ENCODE results near the gene IL17RE. TPM values are rescaled to one million over a fixed set of nuclear protein-coding genes. Genes with fewer than 3 reads are reported as not detected.

IL17RE gene
- total and polyA plus RNA-seq, 3 experiments from 2014 or later: 0.47 to 1.2 (median 1.2) TPM

GRCh38 chr3:9947025-9947995 is 44.7 kb downstream of the IL17RE start:
- peaks cover 6% of the 10 kb centered on the region for H3K36me3 ChIP-seq (ENCODE audit: insufficient read depth, low read length)
- H3K36me3 Mint-ChIP-seq: peaks cover 0 to 25% (median 2%) of the 10 kb centered on the region in 3 donors
- H3K27ac Mint-ChIP-seq: peak overlapping the region in 1 of 8 donors; percentile 63
- CTCF ChIA-PET: interaction anchor here (0.6 to 2.0 kb wide), 9 partner anchors 12 to 443 kb away, joined by 3 to 23 read pairs (median 5); partner anchors contain the start of gene CRELD1
- no peak overlapping the region for H3K4me3 Mint-ChIP-seq
- no peaks in the 10 kb centered on the region for H3K9me3 ChIP-seq (ENCODE audit: low read length)
- H3K9me3 Mint-ChIP-seq: no peaks in the 10 kb centered on the region
- DNase-seq: no peak
- H3K27me3 Mint-ChIP-seq: no peaks in the 10 kb centered on the region
- peaks cover 9 to 14% (median 11%) of the 10 kb centered on the region in 3 donors for H3K4me1 Mint-ChIP-seq
- no peak overlapping the region for H3K27ac ChIP-seq (ENCODE audit: low read depth, low read length)
- H3K4me3 ChIP-seq (ENCODE audit: low read length): no peak overlapping the region
- POLR2A ChIA-PET: interaction anchor here (0.6 to 2.1 kb wide), 5 partner anchors 14 to 137 kb away, joined by 3 to 28 read pairs (median 4); partner anchors contain the start of genes CRELD1 and TTLL3
- no peaks in the 10 kb centered on the region for H3K27me3 ChIP-seq (ENCODE audit: insufficient read depth, low read length, poor library complexity, severe bottlenecking)
- H3K4me1 ChIP-seq (ENCODE audit: insufficient read depth, low read length): peaks cover 11% of the 10 kb centered on the region

- Histone ChIP-seq H3K36me3 (ENCODE audit: insufficient read depth, low read length) (peaks cover 6% of the 10 kb centered on the region), H3K4me3 (ENCODE audit: low read length) (no peak overlapping the region), H3K27ac (ENCODE audit: low read depth, low read length) (no peak overlapping the region), H3K4me1 (ENCODE audit: insufficient read depth, low read length) (peaks cover 11% of the 10 kb centered on the region), H3K9me3 (ENCODE audit: low read length) (no peaks in the 10 kb centered on the region), H3K27me3 (ENCODE audit: insufficient read depth, low read length, poor library complexity, severe bottlenecking) (no peaks in the 10 kb centered on the region)
- Mint-ChIP-seq H3K9me3 (no peaks in the 10 kb centered on the region), H3K27me3 (no peaks in the 10 kb centered on the region), H3K4me1 (peaks cover 9 to 21% (median 11%) of the 10 kb centered on the region in 3 donors), H3K36me3 (peaks cover 0 to 16% (median 0%) of the 10 kb centered on the region in 3 donors), H3K4me3 (peak overlapping the region in 2 of 7 donors; percentile 13 to 67), H3K27ac (no peak overlapping the region)
- CTCF ChIA-PET: interaction anchor here (1.9 kb wide), 1 partner anchor 16 kb away, joined by 11 read pairs; the partner anchor contains the start of gene CRELD1
- no peak for DNase-seq
- POLR2A ChIA-PET: no interaction called here
These were observed 45.9 kb downstream of the IL17RE start for GRCh38 chr3:9948586-9948985.

- Histone ChIP-seq H3K27me3 (ENCODE audit: insufficient read depth, low read length, poor library complexity, severe bottlenecking) (no peaks in the 10 kb centered on the region), H3K36me3 (ENCODE audit: insufficient read depth, low read length) (peaks cover 6% of the 10 kb centered on the region), H3K9me3 (ENCODE audit: low read length) (no peaks in the 10 kb centered on the region), H3K4me3 (ENCODE audit: low read length) (no peak overlapping the region), H3K27ac (ENCODE audit: low read depth, low read length) (no peak overlapping the region), H3K4me1 (ENCODE audit: insufficient read depth, low read length) (peaks cover 11% of the 10 kb centered on the region)
- Mint-ChIP-seq H3K4me1 (peaks cover 9 to 21% (median 11%) of the 10 kb centered on the region in 3 donors), H3K27ac (no peak overlapping the region), H3K27me3 (no peaks in the 10 kb centered on the region), H3K9me3 (no peaks in the 10 kb centered on the region), H3K36me3 (peaks cover 0 to 11% (median 0%) of the 10 kb centered on the region in 3 donors), H3K4me3 (peak overlapping the region in 1 of 7 donors; percentile 44)
- CTCF ChIA-PET: interaction anchor here (1.9 kb wide), 1 partner anchor 16 kb away, joined by 11 read pairs; the partner anchor contains the start of gene CRELD1
- no peak for DNase-seq
- POLR2A ChIA-PET: interaction anchor here (0.6 to 1.5 kb wide), 2 partner anchors 16 to 26 kb away, joined by 5 to 6 read pairs; partner anchors contain the start of gene CRELD1
These were observed 46.5 kb downstream of the IL17RE start for GRCh38 chr3:9949115-9949514.

- Histone ChIP-seq H3K36me3 (ENCODE audit: insufficient read depth, low read length) (peaks cover 4% of the 10 kb centered on the region), H3K27ac (ENCODE audit: low read depth, low read length) (no peak overlapping the region), H3K9me3 (ENCODE audit: low read length) (no peaks in the 10 kb centered on the region), H3K27me3 (ENCODE audit: insufficient read depth, low read length, poor library complexity, severe bottlenecking) (no peaks in the 10 kb centered on the region), H3K4me3 (ENCODE audit: low read length) (no peak overlapping the region), H3K4me1 (ENCODE audit: insufficient read depth, low read length) (peaks cover 11% of the 10 kb centered on the region)
- CTCF ChIA-PET: interaction anchor here (1.9 kb wide), 1 partner anchor 17 kb away, joined by 11 read pairs; the partner anchor contains the start of gene CRELD1
- peak overlapping the region in 1 of 7 donors; percentile 44 for H3K4me3 Mint-ChIP-seq
- peak overlapping the region in 1 of 8 donors; percentile 15 for H3K27ac Mint-ChIP-seq
- no peaks in the 10 kb centered on the region for H3K9me3 Mint-ChIP-seq
- DNase-seq: no peak
- H3K4me1 Mint-ChIP-seq: peaks cover 9 to 21% (median 11%) of the 10 kb centered on the region in 3 donors
- H3K27me3 Mint-ChIP-seq: no peaks in the 10 kb centered on the region
- POLR2A ChIA-PET: interaction anchor here (0.6 to 1.5 kb wide), 2 partner anchors 16 to 27 kb away, joined by 5 to 6 read pairs; partner anchors contain the start of gene CRELD1
- H3K36me3 Mint-ChIP-seq: peaks cover 0 to 9% (median 0%) of the 10 kb centered on the region in 3 donors
These were observed 47.0 kb downstream of the IL17RE start for GRCh38 chr3:9949626-9950025.

GRCh38 chr3:9951126-9951525 is 48.5 kb downstream of the IL17RE start:
- no peaks in the 10 kb centered on the region for H3K9me3 Mint-ChIP-seq
- H3K27me3 ChIP-seq (ENCODE audit: insufficient read depth, low read length, poor library complexity, severe bottlenecking): no peaks in the 10 kb centered on the region
- H3K9me3 ChIP-seq (ENCODE audit: low read length): no peaks in the 10 kb centered on the region
- ChIA-PET CTCF (interaction anchor here (4.0 kb wide), 1 partner anchor 18 kb away, joined by 32 read pairs; the partner anchor contains the start of gene CRELD1), POLR2A (interaction anchor here (2.9 kb wide), 1 partner anchor 18 kb away, joined by 22 read pairs; the partner anchor contains the start of gene CRELD1)
- peaks cover 9 to 21% (median 11%) of the 10 kb centered on the region in 3 donors for H3K4me1 Mint-ChIP-seq
- peaks cover 0 to 3% (median 0%) of the 10 kb centered on the region in 3 donors for H3K36me3 Mint-ChIP-seq
- no peak overlapping the region for H3K27ac ChIP-seq (ENCODE audit: low read depth, low read length)
- no peaks in the 10 kb centered on the region for H3K36me3 ChIP-seq (ENCODE audit: insufficient read depth, low read length)
- H3K27me3 Mint-ChIP-seq: no peaks in the 10 kb centered on the region
- H3K4me3 Mint-ChIP-seq: peak overlapping the region; percentile 81 to 94 (median 86)
- DNase-seq: no peak
- H3K4me3 ChIP-seq (ENCODE audit: low read length): peak overlapping the region; percentile 69
- H3K4me1 ChIP-seq (ENCODE audit: insufficient read depth, low read length): peaks cover 11% of the 10 kb centered on the region
- peak overlapping the region in 6 of 8 donors; percentile 20 to 92 (median 63) for H3K27ac Mint-ChIP-seq

GRCh38 chr3:9951598-9951961 is 48.9 kb downstream of the IL17RE start:
- DNase-seq: no peak
- H3K4me1 Mint-ChIP-seq: peaks cover 9 to 21% (median 11%) of the 10 kb centered on the region in 3 donors
- peaks cover 11% of the 10 kb centered on the region for H3K4me1 ChIP-seq (ENCODE audit: insufficient read depth, low read length)
- peak overlapping the region; percentile 69 for H3K4me3 ChIP-seq (ENCODE audit: low read length)
- no peaks in the 10 kb centered on the region for H3K27me3 ChIP-seq (ENCODE audit: insufficient read depth, low read length, poor library complexity, severe bottlenecking)
- H3K9me3 ChIP-seq (ENCODE audit: low read length): no peaks in the 10 kb centered on the region
- POLR2A ChIA-PET: interaction anchor here (2.9 kb wide), 1 partner anchor 19 kb away, joined by 22 read pairs; the partner anchor contains the start of gene CRELD1
- CTCF ChIA-PET: interaction anchor here (1.1 to 4.0 kb wide), 3 partner anchors 13 to 35 kb away, joined by 3 to 32 read pairs (median 4); partner anchors contain the start of genes CRELD1 and EMC3
- H3K36me3 Mint-ChIP-seq: peaks cover 0 to 3% (median 0%) of the 10 kb centered on the region in 3 donors
- peak overlapping the region in 5 of 8 donors; percentile 61 to 92 (median 83) for H3K27ac Mint-ChIP-seq
- no peak overlapping the region for H3K27ac ChIP-seq (ENCODE audit: low read depth, low read length)
- H3K36me3 ChIP-seq (ENCODE audit: insufficient read depth, low read length): no peaks in the 10 kb centered on the region
- no peaks in the 10 kb centered on the region for H3K27me3 Mint-ChIP-seq
- H3K9me3 Mint-ChIP-seq: no peaks in the 10 kb centered on the region
- H3K4me3 Mint-ChIP-seq: peak overlapping the region; percentile 81 to 94 (median 86)

GRCh38 chr3:9951962-9952805 is 49.5 kb downstream of the IL17RE start, which contains the start of gene PRRT3:
PRRT3 (minus strand) TSS chr3:9952408; CDS start chr3:9950115, 2,293 bp downstream.
- Histone ChIP-seq H3K4me1 (ENCODE audit: insufficient read depth, low read length) (peaks cover 11% of the 10 kb centered on the region), H3K36me3 (ENCODE audit: insufficient read depth, low read length) (no peaks in the 10 kb centered on the region), H3K27me3 (ENCODE audit: insufficient read depth, low read length, poor library complexity, severe bottlenecking) (no peaks in the 10 kb centered on the region), H3K9me3 (ENCODE audit: low read length) (no peaks in the 10 kb centered on the region), H3K27ac (ENCODE audit: low read depth, low read length) (no peak within 1 kb of the TSS), H3K4me3 (ENCODE audit: low read length) (peak within 1 kb of the TSS; percentile 69)
- H3K36me3 Mint-ChIP-seq: peaks cover 0 to 3% (median 0%) of the 10 kb centered on the region in 3 donors
- H3K27ac Mint-ChIP-seq: peak within 1 kb of the TSS in 7 of 8 donors; percentile 43 to 92 (median 82)
- ChIA-PET POLR2A (interaction anchor here (2.9 kb wide), 1 partner anchor 19 kb away, joined by 22 read pairs; the partner anchor contains the start of gene CRELD1), CTCF (interaction anchor here (1.1 to 4.0 kb wide), 3 partner anchors 13 to 34 kb away, joined by 3 to 32 read pairs (median 4); partner anchors contain the start of genes CRELD1 and EMC3)
- peak; percentile 23 to 69 (median 42) for DNase-seq
- no peaks in the 10 kb centered on the region for H3K27me3 Mint-ChIP-seq
- peaks cover 9 to 21% (median 11%) of the 10 kb centered on the region in 3 donors for H3K4me1 Mint-ChIP-seq
- peak within 1 kb of the TSS; percentile 83 to 94 (median 86) for H3K4me3 Mint-ChIP-seq
- no peaks in the 10 kb centered on the region for H3K9me3 Mint-ChIP-seq

All from CD8-positive, alpha-beta memory T cell (primary cell).